ENCODE measurements around the gene OR2T27.

DNA sequence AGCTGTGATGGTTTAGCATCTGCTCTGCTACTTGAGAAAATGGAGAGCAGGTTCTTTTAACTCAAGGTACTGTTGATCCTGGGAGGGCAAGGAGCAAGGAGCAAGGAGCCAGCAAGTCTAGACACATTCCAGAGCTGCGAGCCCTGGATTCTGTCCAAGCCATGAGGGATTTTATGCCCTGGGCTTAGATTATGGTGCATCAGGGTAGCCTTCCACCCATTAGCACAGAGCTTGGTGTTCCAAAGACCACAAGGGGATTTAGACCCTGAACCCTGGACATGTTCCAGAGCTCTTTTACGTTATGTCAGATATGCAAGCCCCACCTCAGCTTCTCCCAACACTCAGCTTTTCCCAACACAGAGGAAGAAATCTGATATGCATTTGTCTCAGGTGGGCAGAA lies 49.3 kb upstream of the OR2T27 start:
- TF ChIP-seq, protein P1, sequence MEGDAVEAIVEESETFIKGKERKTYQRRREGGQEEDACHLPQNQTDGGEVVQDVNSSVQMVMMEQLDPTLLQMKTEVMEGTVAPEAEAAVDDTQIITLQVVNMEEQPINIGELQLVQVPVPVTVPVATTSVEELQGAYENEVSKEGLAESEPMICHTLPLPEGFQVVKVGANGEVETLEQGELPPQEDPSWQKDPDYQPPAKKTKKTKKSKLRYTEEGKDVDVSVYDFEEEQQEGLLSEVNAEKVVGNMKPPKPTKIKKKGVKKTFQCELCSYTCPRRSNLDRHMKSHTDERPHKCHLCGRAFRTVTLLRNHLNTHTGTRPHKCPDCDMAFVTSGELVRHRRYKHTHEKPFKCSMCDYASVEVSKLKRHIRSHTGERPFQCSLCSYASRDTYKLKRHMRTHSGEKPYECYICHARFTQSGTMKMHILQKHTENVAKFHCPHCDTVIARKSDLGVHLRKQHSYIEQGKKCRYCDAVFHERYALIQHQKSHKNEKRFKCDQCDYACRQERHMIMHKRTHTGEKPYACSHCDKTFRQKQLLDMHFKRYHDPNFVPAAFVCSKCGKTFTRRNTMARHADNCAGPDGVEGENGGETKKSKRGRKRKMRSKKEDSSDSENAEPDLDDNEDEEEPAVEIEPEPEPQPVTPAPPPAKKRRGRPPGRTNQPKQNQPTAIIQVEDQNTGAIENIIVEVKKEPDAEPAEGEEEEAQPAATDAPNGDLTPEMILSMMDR (IDR thresholded peaks at IDR 0.05; ENCODE audit: extremely low read depth in 1 of 2, insufficient read depth in 1 of 2, low read depth in 1 of 2, low read length in 2 of 2) = no peak
- no peak for TF ChIP-seq POLR2A (IDR thresholded peaks at IDR 0.05; ENCODE audit: low read depth, low read length)
